ENCODE measurements around the gene SCAPER.
A peak's percentile ranks its signal among the peaks of the same experiment; 100 is the strongest.
"Not testable (repeated sequence)": the region's sequence is repeated elsewhere in the genome, so short reads cannot be mapped to it uniquely, and the experiment has no call there.

SCAPER gene

GRCh38 chr15:76321602-76322001, 583.5 kb downstream of the SCAPER start:
- no peak for DNase-seq (ENCODE audit: low read depth, low spot score)

- DNase-seq (ENCODE audit: low read depth, low spot score) = no peak
Observed at GRCh38 chr15:76321171-76321570, 584.0 kb downstream of the SCAPER start.

GRCh38 chr15:76320012-76320411, 585.1 kb downstream of the SCAPER start:
- no peak for DNase-seq (ENCODE audit: low read depth, low spot score)

GRCh38 chr15:76313731-76314130, 591.4 kb downstream of the SCAPER start:
- no peak for DNase-seq (ENCODE audit: low read depth, low spot score)

- not testable (repeated sequence) for DNase-seq (ENCODE audit: low read depth, low spot score)
Observed at GRCh38 chr15:76313175-76313567, 592.0 kb downstream of the SCAPER start.

GRCh38 chr15:76312540-76313174, 592.5 kb downstream of the SCAPER start:
- no peak for DNase-seq (ENCODE audit: low read depth, low spot score)

GRCh38 chr15:76311100-76311953, 593.8 kb downstream of the SCAPER start, which contains the start of gene ETFA:
Gene ETFA (minus strand): TSS chr15:76311469. CDS start chr15:76311388, 81 bp downstream.
- peak; percentile 83 for DNase-seq (ENCODE audit: low read depth, low spot score)

GRCh38 chr15:76310475-76311099, 594.6 kb downstream of the SCAPER start:
- DNase-seq (ENCODE audit: low read depth, low spot score) = no peak

GRCh38 chr15:76309601-76310330, 595.4 kb downstream of the SCAPER start:
- DNase-seq (ENCODE audit: low read depth, low spot score) = no peak

GRCh38 chr15:76303909-76304308, 601.2 kb downstream of the SCAPER start:
- DNase-seq (ENCODE audit: low read depth, low spot score) = no peak

GRCh38 chr15:76299786-76300185, 605.4 kb downstream of the SCAPER start:
- DNase-seq (ENCODE audit: low read depth, low spot score) = no peak

- DNase-seq (ENCODE audit: low read depth, low spot score) = no peak
Observed at GRCh38 chr15:76298986-76299385, 606.2 kb downstream of the SCAPER start.

- DNase-seq (ENCODE audit: low read depth, low spot score) = not testable (repeated sequence)
Observed at GRCh38 chr15:76297951-76298350, 607.2 kb downstream of the SCAPER start.
